Stimulated activated effector memory CD8-positive, alpha-beta T cell treated with anti-CD3 and anti-CD28 coated beads, Interleukin-12 subunit alpha, Interleukin-12 subunit beta, amount 100 ng/mL, for 72 hours (primary cell): ENCODE data around the gene SLF2.
A peak's percentile ranks its signal among the peaks of the same experiment; 100 is the strongest.

ENCODE experiments used
- ATAC-seq: fragments of 150-1000 bp; cut with Tn5 transposase; 2 replicates; pipeline ENCODE4 v1.10.0; 2021
- DNase-seq, 2 donors: peaks; one replicate each; pipeline ENCODE4 v3.0.0; 2021 to 2022; ENCODE audit warnings: low spot score in 2 of 2
- H3K27ac Mint-ChIP-seq: one replicate; pipeline ENCODE4 v1.8.0; 2022; ENCODE audit warnings: mild to moderate bottlenecking, mixed read lengths
- H3K36me3 Mint-ChIP-seq: one replicate; pipeline ENCODE4 v1.8.0; 2022; ENCODE audit warnings: mild to moderate bottlenecking, mixed read lengths
- H3K4me1 Mint-ChIP-seq: one replicate; pipeline ENCODE4 v1.8.0; 2022; ENCODE audit warnings: mixed read lengths
- H3K4me3 Mint-ChIP-seq: one replicate; pipeline ENCODE4 v1.8.0; 2022; ENCODE audit warnings: mild to moderate bottlenecking, mixed read lengths
- H3K9me3 Mint-ChIP-seq: one replicate; pipeline ENCODE4 v1.8.0; 2022; ENCODE audit warnings: mixed read lengths

The SLF2 gene

DNA sequence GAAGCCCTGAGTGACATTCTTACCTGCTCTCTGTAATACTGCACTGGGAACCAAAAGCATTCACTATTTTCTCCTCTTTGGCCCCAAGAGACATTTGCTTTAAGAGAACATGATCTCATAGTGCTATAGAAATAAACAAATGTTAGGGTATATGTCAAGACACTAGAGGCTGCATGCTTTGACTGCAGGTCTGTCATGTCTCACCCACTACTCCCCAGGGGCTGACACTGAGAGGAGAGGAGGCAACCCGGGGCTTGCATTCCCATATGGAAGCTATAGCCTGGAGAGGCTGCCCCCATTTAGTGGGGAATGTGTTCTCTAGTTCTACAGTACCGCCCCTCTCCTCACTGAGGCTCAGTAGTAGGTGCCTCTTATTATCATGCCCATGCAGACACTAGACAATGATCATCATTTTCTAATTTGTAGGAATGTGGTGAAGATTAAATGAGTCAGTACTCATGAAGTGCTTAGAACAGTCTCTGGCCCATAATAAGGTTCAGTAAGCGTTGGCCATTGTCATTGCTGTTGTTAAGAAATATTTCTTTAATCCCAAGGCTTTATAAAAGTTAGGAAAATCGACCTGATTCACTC, 4.9 kb upstream of the SLF2 start:
- no peaks in the 10 kb centered on the region for H3K9me3 Mint-ChIP-seq
- ATAC-seq (no peak), DNase-seq (peak in 1 of 2 donors; percentile 44)
- no peak overlapping the region for H3K4me3 Mint-ChIP-seq
- H3K4me1 Mint-ChIP-seq: no peaks in the 10 kb centered on the region
- no peak overlapping the region for H3K27ac Mint-ChIP-seq
- H3K36me3 Mint-ChIP-seq: peaks cover 3% of the 10 kb centered on the region

DNA sequence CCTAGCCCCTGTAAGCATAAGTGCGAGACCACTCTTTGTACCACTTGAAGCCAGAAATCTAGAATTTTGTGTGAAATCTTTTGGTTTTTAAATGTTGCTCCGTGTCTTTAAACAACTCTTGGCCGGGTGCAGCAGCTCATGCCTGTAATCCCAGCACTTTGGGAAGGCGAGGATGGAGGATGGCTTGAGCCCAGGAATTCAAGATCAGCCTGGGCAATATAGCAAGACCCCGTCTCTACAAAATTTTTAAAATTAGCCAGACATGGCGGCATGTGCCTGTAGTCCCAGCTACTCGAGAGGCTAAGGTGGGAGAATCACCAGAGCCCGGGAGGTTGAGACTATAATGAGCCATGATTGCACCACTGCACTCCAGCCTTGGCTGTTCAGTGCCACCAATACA, 4.4 kb upstream of the SLF2 start:
- H3K36me3 Mint-ChIP-seq: peaks cover 8% of the 10 kb centered on the region
- DNase-seq (peak in 1 of 2 donors; percentile 20), ATAC-seq (no peak)
- peaks cover 4% of the 10 kb centered on the region for H3K4me1 Mint-ChIP-seq
- H3K9me3 Mint-ChIP-seq: no peaks in the 10 kb centered on the region
- no peak overlapping the region for H3K27ac Mint-ChIP-seq
- H3K4me3 Mint-ChIP-seq: no peak overlapping the region

DNA sequence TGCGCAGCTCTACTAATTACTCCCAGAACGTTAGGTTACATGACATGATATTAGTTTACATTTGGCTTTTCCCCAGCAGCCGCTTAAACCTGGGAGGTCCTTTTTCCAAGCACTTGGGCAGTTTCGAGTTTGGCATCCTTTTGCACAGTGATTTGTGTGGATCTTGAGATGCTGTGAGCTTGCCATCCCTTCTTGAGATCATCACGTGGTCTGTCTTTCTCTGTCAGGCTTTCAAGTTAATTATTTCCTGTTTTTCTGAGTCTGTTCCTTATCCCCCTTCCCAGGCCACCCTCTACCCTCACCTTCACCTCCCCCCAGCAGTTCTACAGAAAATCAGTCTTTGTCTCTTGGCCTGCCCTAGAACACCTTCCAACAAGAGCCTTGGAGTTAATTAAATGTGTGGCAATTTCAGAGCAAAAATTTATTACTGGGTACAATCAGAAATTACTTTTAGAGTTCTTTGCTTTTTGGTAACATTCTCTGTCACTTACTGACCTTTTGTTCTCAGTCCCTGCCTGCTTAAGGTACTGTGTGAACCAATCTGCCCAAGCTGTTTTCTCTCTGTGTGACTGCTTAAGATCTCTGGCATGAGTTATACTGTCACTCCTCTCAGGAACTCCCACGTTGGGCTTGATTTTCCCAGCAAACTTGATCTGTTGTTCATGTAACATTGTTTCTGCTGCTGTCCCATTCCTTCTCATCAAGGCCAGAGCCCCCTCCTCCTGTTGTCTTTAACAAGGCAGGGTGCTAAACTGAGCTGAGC, 3.1 kb upstream of the SLF2 start:
- DNase-seq: peak in 1 of 2 donors; percentile 44
- Mint-ChIP-seq H3K4me3 (no peak overlapping the region), H3K4me1 (peaks cover 12% of the 10 kb centered on the region), H3K27ac (no peak overlapping the region), H3K9me3 (no peaks in the 10 kb centered on the region), H3K36me3 (peaks cover 17% of the 10 kb centered on the region)
- ATAC-seq: no peak

DNA sequence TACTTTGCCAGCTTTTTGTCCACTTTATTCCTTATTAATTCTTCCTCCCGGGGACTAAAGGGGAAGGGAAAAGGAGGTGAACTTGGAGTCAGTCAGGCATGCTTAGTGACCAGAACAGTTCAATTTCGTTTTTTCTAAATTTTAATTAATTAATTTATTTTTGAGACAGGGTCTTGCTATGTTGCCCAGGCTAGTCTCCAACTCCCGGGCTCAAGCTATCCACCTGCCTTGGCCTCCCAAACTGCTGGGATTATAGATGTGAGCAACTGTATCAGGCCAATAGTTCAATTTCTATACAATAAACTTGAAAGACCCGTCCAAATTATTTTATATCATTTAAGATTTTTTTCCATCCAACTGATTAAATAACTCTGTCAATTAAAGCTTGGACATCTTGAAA, 1.3 kb upstream of the SLF2 start:
- Mint-ChIP-seq H3K27ac (peak overlapping the region; percentile 96), H3K9me3 (no peaks in the 10 kb centered on the region), H3K4me1 (peaks cover 21% of the 10 kb centered on the region), H3K36me3 (peaks cover 32% of the 10 kb centered on the region), H3K4me3 (no peak overlapping the region)
- ATAC-seq (no peak), DNase-seq (peak in 1 of 2 donors; percentile 17)

DNA sequence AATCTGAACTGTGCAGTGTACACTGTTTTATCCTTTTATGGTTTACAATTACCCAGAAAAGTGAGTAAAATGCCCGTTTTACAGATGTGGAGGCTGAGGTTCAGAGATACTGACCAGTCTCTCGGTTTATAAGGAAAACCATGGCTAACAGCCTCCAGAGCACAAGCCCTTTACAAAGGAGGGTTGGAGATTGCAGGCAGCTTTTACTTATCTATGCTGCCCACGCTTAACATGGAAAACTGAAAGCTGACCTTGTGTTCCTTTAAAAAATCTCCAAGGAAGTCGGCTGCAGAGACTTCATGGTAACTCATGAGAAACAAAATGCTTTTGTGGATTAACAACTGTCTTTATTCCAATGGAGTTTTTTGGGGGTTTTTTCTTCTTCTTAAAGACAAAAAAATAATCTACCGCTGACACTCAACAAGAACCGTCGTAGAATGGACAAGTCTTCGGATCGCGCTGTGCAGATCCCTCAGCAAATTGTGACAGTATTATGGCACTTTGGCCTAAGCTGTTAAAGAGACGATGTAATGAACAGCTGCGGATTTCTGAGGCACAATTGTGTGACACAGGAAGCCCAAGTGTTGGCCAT, 654 bp upstream of the SLF2 start:
- Mint-ChIP-seq H3K9me3 (no peaks in the 10 kb centered on the region), H3K36me3 (peaks cover 38% of the 10 kb centered on the region), H3K27ac (peak overlapping the region; percentile 96), H3K4me3 (peak overlapping the region; percentile 99), H3K4me1 (peaks cover 27% of the 10 kb centered on the region)
- no peak for DNase-seq
- ATAC-seq: peak; percentile 66

DNA sequence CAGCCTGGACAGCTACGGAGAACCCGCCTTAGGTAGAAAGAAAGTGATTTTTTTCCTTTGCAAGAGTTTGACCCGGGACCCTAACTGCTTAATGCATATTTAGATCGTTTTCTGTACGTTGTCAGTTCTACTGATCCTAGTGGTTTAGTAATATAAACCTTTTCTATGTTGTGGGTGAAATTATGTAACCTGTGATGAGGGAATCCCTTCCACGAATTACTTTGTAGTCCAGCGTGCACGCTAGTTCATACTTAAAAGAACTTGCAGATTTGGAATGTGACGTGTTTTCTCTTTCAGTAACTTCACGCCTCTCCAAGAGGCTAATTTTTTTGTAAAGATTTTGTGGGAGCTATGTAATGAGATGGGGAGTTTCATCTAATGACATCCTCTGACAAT, 705 bp downstream of the SLF2 start:
- Mint-ChIP-seq H3K36me3 (peaks cover 50% of the 10 kb centered on the region), H3K4me1 (peaks cover 27% of the 10 kb centered on the region), H3K4me3 (peak overlapping the region; percentile 99), H3K9me3 (no peaks in the 10 kb centered on the region), H3K27ac (peak overlapping the region; percentile 96)
- ATAC-seq (no peak), DNase-seq (no peak)

DNA sequence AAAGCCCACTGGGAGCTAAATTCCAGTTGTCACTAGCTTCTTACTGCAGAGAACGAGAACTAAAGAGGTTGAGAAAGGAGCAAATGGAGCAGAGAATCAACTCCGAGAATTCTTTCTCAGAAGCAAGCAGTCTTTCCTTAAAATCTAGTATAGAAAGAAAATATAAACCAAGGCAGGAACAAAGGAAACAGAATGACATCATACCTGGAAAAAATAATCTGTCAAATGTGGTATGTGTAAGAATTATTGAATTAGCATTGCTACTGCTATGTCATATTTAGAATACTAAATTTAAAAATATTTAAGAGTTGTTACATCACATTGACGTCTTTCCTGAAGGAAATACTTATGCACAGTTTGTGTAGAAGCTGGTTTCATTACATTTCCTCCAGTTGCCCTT, 4.3 kb downstream of the SLF2 start:
- DNase-seq (no peak), ATAC-seq (no peak)
- Mint-ChIP-seq H3K4me1 (peaks cover 27% of the 10 kb centered on the region), H3K4me3 (no peak overlapping the region), H3K9me3 (no peaks in the 10 kb centered on the region), H3K27ac (peak overlapping the region; percentile 85), H3K36me3 (peaks cover 86% of the 10 kb centered on the region)

DNA sequence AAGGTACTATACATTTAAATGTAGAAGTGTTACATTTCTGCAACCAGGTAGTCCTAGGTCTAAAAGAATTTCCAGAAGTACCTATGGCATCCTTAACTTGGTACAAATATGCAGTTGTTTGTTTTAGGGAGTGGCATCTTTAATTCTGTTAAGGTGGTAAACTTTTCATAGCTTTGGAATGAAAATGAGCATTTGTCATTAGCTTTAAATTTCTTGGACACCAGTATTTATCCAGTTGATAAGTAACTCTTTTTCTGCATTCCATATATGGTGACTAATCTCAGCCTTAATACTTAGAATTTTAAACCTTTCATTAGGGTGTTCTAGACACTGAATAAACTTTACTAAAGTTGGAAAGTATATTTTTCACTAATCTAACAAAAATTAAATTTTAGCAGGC, 10.8 kb downstream of the SLF2 start:
- H3K27ac Mint-ChIP-seq: no peak overlapping the region
- H3K36me3 Mint-ChIP-seq: peaks cover 100% of the 10 kb centered on the region
- ATAC-seq (no peak), DNase-seq (no peak)
- H3K9me3 Mint-ChIP-seq: no peaks in the 10 kb centered on the region
- no peak overlapping the region for H3K4me3 Mint-ChIP-seq
- H3K4me1 Mint-ChIP-seq: no peaks in the 10 kb centered on the region

DNA sequence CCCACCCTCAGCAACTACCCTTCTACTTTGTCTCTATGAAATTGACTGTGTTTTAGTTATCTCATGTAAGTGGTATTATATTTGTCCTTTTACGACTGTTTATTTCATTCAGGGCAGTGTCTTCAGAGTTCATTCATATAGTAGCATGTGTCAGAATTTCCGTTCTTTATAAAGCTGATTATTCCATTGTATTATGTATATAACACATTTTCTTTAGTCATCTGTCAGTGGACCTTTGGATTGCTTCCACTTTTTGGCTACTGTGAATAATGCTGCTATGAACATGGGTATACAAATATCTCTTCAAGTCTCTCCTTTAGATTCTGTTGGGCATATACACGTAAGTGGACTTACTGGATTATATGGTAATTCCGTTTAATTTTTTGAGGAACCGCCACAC, 14.5 kb downstream of the SLF2 start:
- no peaks in the 10 kb centered on the region for H3K9me3 Mint-ChIP-seq
- no peak for ATAC-seq
- no peak for DNase-seq
- H3K4me3 Mint-ChIP-seq: no peak overlapping the region
- H3K4me1 Mint-ChIP-seq: no peaks in the 10 kb centered on the region
- no peak overlapping the region for H3K27ac Mint-ChIP-seq
- peaks cover 100% of the 10 kb centered on the region for H3K36me3 Mint-ChIP-seq

DNA sequence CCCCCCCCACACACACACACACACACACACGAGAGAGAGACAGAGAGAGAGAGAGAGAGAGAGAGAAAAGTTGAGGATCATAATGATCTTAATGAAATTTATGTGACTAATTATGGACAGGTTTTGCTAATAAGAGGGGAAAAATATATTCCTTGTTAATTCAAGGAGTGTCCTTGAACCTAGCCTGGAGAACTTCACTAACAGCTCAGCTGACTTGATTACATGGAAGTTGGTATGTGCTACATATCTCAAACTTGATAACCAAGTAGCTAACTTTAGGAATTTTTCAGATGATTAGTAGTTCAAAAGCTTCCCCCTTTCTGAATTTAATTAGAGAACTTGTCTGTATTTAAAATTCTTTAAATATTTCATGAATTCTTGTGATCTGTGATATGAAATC, 15.3 kb downstream of the SLF2 start:
- Mint-ChIP-seq H3K27ac (no peak overlapping the region), H3K36me3 (peaks cover 100% of the 10 kb centered on the region), H3K4me3 (no peak overlapping the region), H3K4me1 (no peaks in the 10 kb centered on the region), H3K9me3 (no peaks in the 10 kb centered on the region)
- ATAC-seq: no peak
- no peak for DNase-seq

DNA sequence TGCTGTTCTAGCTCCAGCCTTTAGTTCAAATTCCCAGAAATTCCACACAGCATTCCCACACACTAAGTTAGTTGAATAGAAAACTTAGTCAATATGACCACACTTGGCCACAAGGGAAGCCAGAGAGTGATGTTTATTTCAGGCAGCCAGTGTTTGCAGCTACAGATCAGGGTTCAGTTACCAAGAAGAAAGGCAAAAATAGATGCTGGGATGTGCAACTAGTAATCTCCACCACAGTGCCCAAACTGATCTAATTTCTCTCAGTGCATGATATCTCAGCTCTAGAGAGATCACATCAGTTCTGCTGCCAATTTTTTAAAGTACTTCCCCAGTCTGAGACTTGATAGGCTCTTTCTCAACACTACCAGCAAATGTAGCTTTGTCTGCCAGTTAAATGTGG, 17.6 kb downstream of the SLF2 start:
- Mint-ChIP-seq H3K9me3 (no peaks in the 10 kb centered on the region), H3K4me1 (no peaks in the 10 kb centered on the region), H3K36me3 (peaks cover 100% of the 10 kb centered on the region), H3K27ac (no peak overlapping the region), H3K4me3 (no peak overlapping the region)
- DNase-seq: no peak
- no peak for ATAC-seq

DNA sequence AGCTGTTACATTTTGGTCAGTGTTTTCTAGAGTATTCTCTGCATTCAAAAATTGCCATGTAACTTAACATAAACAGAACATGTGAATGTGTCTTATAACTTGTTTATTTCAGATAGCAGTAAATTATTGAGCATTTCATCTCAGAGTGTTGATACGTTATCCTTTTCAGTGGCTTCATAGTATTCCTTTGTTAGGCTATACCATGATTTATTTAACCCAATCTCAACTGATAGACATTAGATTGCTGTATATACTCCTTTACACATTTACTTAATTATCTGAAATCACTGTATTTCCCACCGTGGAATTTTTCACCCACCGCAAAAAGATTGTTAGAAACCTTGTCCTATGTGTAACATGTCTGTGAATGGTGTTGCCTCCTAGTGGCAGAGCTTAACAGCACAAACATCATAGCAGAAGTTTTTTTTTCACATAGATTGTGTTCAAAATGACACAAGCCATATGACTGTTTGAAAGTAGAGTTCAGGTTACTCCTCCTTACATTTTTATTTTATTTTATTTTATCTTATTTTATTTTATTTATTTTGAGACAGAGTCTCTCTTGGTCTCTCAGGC, 21.4 kb downstream of the SLF2 start:
- Mint-ChIP-seq H3K27ac (no peak overlapping the region), H3K36me3 (peaks cover 100% of the 10 kb centered on the region), H3K9me3 (no peaks in the 10 kb centered on the region), H3K4me1 (no peaks in the 10 kb centered on the region), H3K4me3 (no peak overlapping the region)
- ATAC-seq: no peak
- DNase-seq: no peak

DNA sequence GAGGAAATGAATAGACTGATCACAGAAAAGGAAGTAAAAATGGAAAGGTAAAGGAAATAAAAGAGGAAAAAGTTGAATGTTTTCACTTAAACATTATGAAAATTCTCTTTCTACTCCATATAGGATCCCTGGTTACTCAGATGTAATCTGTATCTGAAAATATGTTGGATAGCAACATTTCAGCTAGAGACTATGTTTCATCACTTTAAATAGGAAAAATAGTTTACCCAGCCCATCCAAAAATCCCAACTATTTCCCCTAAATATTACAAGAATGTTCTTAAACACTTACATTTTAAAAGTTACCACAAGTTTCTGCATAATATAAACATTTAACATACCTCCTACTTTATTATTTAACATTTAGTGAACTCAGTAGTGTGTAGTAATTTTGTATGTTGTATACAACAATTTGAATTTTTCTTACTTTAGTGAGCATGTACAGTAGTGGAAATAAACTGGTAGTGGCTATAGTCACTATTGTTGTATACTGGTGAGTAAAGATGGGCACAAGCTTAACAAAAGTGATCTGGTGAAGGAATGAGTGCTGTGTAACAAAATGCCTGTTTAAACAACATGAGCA, 27.1 kb downstream of the SLF2 start:
- H3K4me3 Mint-ChIP-seq: no peak overlapping the region
- H3K27ac Mint-ChIP-seq: no peak overlapping the region
- H3K9me3 Mint-ChIP-seq: no peaks in the 10 kb centered on the region
- no peaks in the 10 kb centered on the region for H3K4me1 Mint-ChIP-seq
- H3K36me3 Mint-ChIP-seq: peaks cover 100% of the 10 kb centered on the region
- ATAC-seq: no peak
- DNase-seq: no peak

DNA sequence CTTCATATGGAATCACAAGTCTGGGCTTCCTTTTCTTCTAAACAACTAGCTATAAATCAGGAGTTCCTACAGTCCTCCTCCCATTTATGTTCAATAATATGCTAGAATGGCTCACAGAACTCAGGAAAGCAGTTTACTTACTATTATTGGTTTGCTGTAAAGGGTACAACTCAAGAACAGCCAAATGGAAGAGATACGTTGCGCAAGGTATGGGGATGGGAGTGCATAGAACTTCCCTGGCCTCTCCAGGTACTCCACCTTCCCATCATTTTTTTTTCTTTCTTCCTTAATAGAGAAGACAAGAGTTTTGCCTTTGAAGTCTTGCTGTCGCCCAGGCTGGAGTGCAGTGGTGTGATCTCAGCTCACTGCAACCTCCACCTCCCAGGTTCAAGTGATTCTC, 29.5 kb downstream of the SLF2 start:
- Mint-ChIP-seq H3K9me3 (no peaks in the 10 kb centered on the region), H3K4me1 (no peaks in the 10 kb centered on the region)

DNA sequence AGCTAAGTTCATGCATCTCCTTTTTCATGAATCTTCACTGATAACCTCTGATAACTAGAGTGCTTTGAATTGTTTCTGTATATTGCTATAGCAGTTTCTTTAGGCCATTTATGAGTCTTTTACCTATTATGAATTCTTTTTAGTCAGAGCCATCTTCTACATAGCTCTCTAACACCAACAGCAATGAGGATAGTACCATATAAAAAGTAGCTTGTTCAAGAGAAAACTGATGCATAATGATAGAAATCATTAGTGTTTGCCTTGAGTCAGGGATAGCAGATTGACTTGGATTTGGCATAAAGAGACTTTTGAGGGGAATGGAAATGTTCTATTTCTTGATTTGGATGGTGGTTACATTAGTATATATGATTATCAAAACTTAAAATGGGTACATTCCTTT, 30.7 kb downstream of the SLF2 start:
- DNase-seq (no peak), ATAC-seq (no peak)
- H3K9me3 Mint-ChIP-seq: no peaks in the 10 kb centered on the region
- peaks cover 100% of the 10 kb centered on the region for H3K36me3 Mint-ChIP-seq
- no peak overlapping the region for H3K4me3 Mint-ChIP-seq
- no peak overlapping the region for H3K27ac Mint-ChIP-seq
- no peaks in the 10 kb centered on the region for H3K4me1 Mint-ChIP-seq

More for the DNA sequence above, 29.5 kb downstream of the SLF2 start:
- no peak for ATAC-seq
- DNase-seq: no peak
- no peak overlapping the region for H3K4me3 Mint-ChIP-seq
- no peak overlapping the region for H3K27ac Mint-ChIP-seq
- H3K36me3 Mint-ChIP-seq: peaks cover 100% of the 10 kb centered on the region
